Hepatocyte (in vitro differentiated cells): ENCODE data around the gene PROZ. TPM values are rescaled to one million over a fixed set of nuclear protein-coding genes. Genes with fewer than 3 reads are reported as not detected.

Experiments
- DNase-seq: peaks from one replicate; pipeline ENCODE4 v3.0.0-alpha.2; 2016; ENCODE audit warnings: low spot score
- H2AFZ ChIP-seq: fragments of 200-600 bp; sonication (generic); 2 replicates; pipeline ENCODE4 v1.6.0; 2016; ENCODE audit warnings: antibody characterized with exemption, mild to moderate bottlenecking
- H3K27ac ChIP-seq: fragments of 200-600 bp; sonication (generic); 2 replicates; pipeline ENCODE4 v1.5.1; 2016; ENCODE audit warnings: mild to moderate bottlenecking
- H3K27me3 ChIP-seq: fragments of 200-600 bp; sonication (generic); 2 replicates; pipeline ENCODE4 v1.6.1; 2016
- H3K36me3 ChIP-seq: fragments of 200-600 bp; sonication (generic); replicated peaks from 2 replicates; pipeline ENCODE4 v1.5.1; 2016; ENCODE audit warnings: low read depth; ENCODE audit not compliant: insufficient read depth
- H3K4me1 ChIP-seq: fragments of 200-600 bp; sonication (generic); 2 replicates; pipeline ENCODE4 v1.5.1; 2016; ENCODE audit warnings: mild to moderate bottlenecking, moderate library complexity; ENCODE audit not compliant: insufficient read depth
- H3K4me2 ChIP-seq: fragments of 200-600 bp; sonication (generic); 2 replicates; pipeline ENCODE4 v1.6.0; 2016
- H3K4me3 ChIP-seq: fragments of 200-600 bp; sonication (generic); 2 replicates; pipeline ENCODE4 v1.5.1; 2016; ENCODE audit warnings: mild to moderate bottlenecking
- H3K79me2 ChIP-seq: fragments of 200-600 bp; sonication (generic); 2 replicates; pipeline ENCODE4 v1.6.0; 2017; ENCODE audit warnings: mild to moderate bottlenecking
- H3K9me2 ChIP-seq: fragments of 200-600 bp; sonication (generic); replicated peaks from 2 replicates; pipeline ENCODE4 v1.6.0; 2017; ENCODE audit warnings: mild to moderate bottlenecking; ENCODE audit not compliant: insufficient read depth
- H3K9me3 ChIP-seq: fragments of 200-600 bp; sonication (generic); 2 replicates; pipeline ENCODE4 v1.5.1; 2016; ENCODE audit warnings: low read depth, mild to moderate bottlenecking
- H4K20me1 ChIP-seq: fragments of 200-600 bp; sonication (generic); 2 replicates; pipeline ENCODE4 v1.6.0; 2016; ENCODE audit warnings: mild to moderate bottlenecking; ENCODE audit not compliant: insufficient read depth, poor library complexity, severe bottlenecking
- CTCF ChIP-seq: fragments of 200-600 bp; sonication (generic); IDR thresholded peaks from 2 replicates; pipeline ENCODE4 v1.5.1; 2016; ENCODE audit warnings: antibody characterized with exemption, mild to moderate bottlenecking; ENCODE audit not compliant: poor library complexity
- EZH2 ChIP-seq: fragments of 200-600 bp; sonication (generic); IDR thresholded peaks from 2 replicates; pipeline ENCODE4 v1.6.1; 2016; ENCODE audit warnings: antibody characterized with exemption, mild to moderate bottlenecking, borderline replicate concordance
- EZH2phosphoT487 ChIP-seq: fragments of 200-600 bp; sonication (generic); IDR thresholded peaks from one replicate; pipeline ENCODE4 v1.6.1; 2018; ENCODE audit warnings: antibody characterized with exemption, mild to moderate bottlenecking, low read depth, moderate library complexity; ENCODE audit not compliant: unreplicated experiment, severe bottlenecking
- WGBS: methylation state at CpG from one replicate; pipeline ENCODE4 v1.1.6; 2016; ENCODE audit warnings: low lambda C conversion rate; ENCODE audit errors: missing lambda C conversion rate; 5-methylcytosine and 5-hydroxymethylcytosine counted together
- polyA plus RNA-seq: library from polyadenylated mRNA; unstranded; fragments of >200 nt; fragmentation: Nextera tagmentation; extraction: Ambion mirVana; gene quantifications from 2 replicates; pipeline ENCODE4 v1.2.1, GENCODE V29; 2016
- total RNA-seq: library from RNA; depleted of rRNA; stranded (reverse); fragments of >200 nt; gene quantifications from 2 replicates; pipeline ENCODE4 v1.2.3, GENCODE V29; 2014

PROZ gene
- total and polyA plus RNA-seq, 2 experiments from 2014 or later, result 4.7 TPM

- no peaks in the 10 kb centered on the region for H3K27me3 ChIP-seq
- 97% methylated on average over 19 of the region's 19 CpGs for WGBS
- no peaks in the 10 kb centered on the region for H4K20me1 ChIP-seq
- no peak overlapping the region for H3K27ac ChIP-seq
- no peak for DNase-seq
- H3K79me2 ChIP-seq, result peaks cover 18% of the 10 kb centered on the region
- H2AFZ ChIP-seq, result no peak overlapping the region
- H3K36me3 ChIP-seq, result no peaks in the 10 kb centered on the region
- H3K4me2 ChIP-seq, result no peak overlapping the region
- TF ChIP-seq EZH2 (no peak), CTCF (no peak), EZH2phosphoT487 (no peak)
- H3K9me3 ChIP-seq, result no peaks in the 10 kb centered on the region
- H3K9me2 ChIP-seq, result no peaks in the 10 kb centered on the region
- H3K4me3 ChIP-seq, result no peak overlapping the region
- peaks cover 21% of the 10 kb centered on the region for H3K4me1 ChIP-seq
Measured at GRCh38 chr13:113125506-113126264, 32.8 kb upstream of the PROZ start.

GRCh38 chr13:113126265-113127150 lies 31.9 kb upstream of the PROZ start:
- Histone ChIP-seq H3K36me3 (no peaks in the 10 kb centered on the region), H3K4me3 (no peak overlapping the region), H3K4me1 (peaks cover 21% of the 10 kb centered on the region), H3K27me3 (no peaks in the 10 kb centered on the region), H3K9me3 (no peaks in the 10 kb centered on the region), H3K4me2 (no peak overlapping the region), H2AFZ (no peak overlapping the region), H3K27ac (no peak overlapping the region), H4K20me1 (no peaks in the 10 kb centered on the region), H3K79me2 (peaks cover 18% of the 10 kb centered on the region), H3K9me2 (no peaks in the 10 kb centered on the region)
- TF ChIP-seq CTCF (no peak), EZH2phosphoT487 (no peak), EZH2 (no peak)
- DNase-seq, result no peak
- 93% methylated on average over 18 of the region's 18 CpGs for WGBS

- no peaks in the 10 kb centered on the region for H3K9me2 ChIP-seq
- no peaks in the 10 kb centered on the region for H3K4me1 ChIP-seq
- no peak for DNase-seq
- no peak overlapping the region for H3K27ac ChIP-seq
- H2AFZ ChIP-seq, result no peak overlapping the region
- no peaks in the 10 kb centered on the region for H4K20me1 ChIP-seq
- no peaks in the 10 kb centered on the region for H3K9me3 ChIP-seq
- H3K36me3 ChIP-seq, result no peaks in the 10 kb centered on the region
- no peak overlapping the region for H3K4me2 ChIP-seq
- no peak overlapping the region for H3K4me3 ChIP-seq
- H3K79me2 ChIP-seq, result peaks cover 7% of the 10 kb centered on the region
- TF ChIP-seq CTCF (no peak), EZH2phosphoT487 (no peak), EZH2 (no peak)
- 94% methylated on average over 20 of the region's 27 CpGs for WGBS
- no peaks in the 10 kb centered on the region for H3K27me3 ChIP-seq
Measured at GRCh38 chr13:113129480-113129879, 29.0 kb upstream of the PROZ start.
